ENCODE data around the gene NUP155.

Gene NUP155

GRCh38 chr5:37326536-37326935 lies 44.4 kb downstream of the NUP155 start:
- H3K4me3 ChIP-seq (ENCODE audit: low read depth, low read length), result no peak overlapping the region
- ChIA-PET POLR2A (interaction anchor here (0.8 kb wide), 1 partner anchor 9 kb away, joined by 4 read pairs; no protein-coding TSS in a partner anchor), CTCF (no interaction called here)
- peaks cover 90 to 96% of the 10 kb centered on the region in 2 experiments for H3K36me3 ChIP-seq (ENCODE audit: control insufficient read depth in 2 of 2, insufficient read depth in 1 of 2, low read length in 2 of 2)
- no peak for TF ChIP-seq SCRT1 (tag by site-specific recombination; IDR thresholded peaks at IDR 0.05; ENCODE audit: borderline replicate concordance)
- TF ChIP-seq INSM2 (tag by site-specific recombination; IDR thresholded peaks at IDR 0.05), result no peak
- no peak for TF ChIP-seq SCRT2 (tag by site-specific recombination; IDR thresholded peaks at IDR 0.05)
- H3K27ac ChIP-seq (ENCODE audit: extremely low read depth, low read depth, low read length), result no peak overlapping the region; the same call in 1 of the 2 replicates
- no peaks in the 10 kb centered on the region for H3K9me3 ChIP-seq (ENCODE audit: control insufficient read depth, insufficient read depth, low read depth, low read length)
- H3K4me1 ChIP-seq (ENCODE audit: control insufficient read depth, insufficient read depth, low read length), result no peaks in the 10 kb centered on the region

- ChIA-PET POLR2A (no interaction called here), CTCF (no interaction called here)
- no peak overlapping the region for H3K27ac ChIP-seq (ENCODE audit: extremely low read depth, low read depth, low read length)
- no peaks in the 10 kb centered on the region for H3K9me3 ChIP-seq (ENCODE audit: control insufficient read depth, insufficient read depth, low read depth, low read length)
- no peak overlapping the region for H3K4me3 ChIP-seq (ENCODE audit: low read depth, low read length)
- H3K4me1 ChIP-seq (ENCODE audit: control insufficient read depth, insufficient read depth, low read length), result no peaks in the 10 kb centered on the region
- TF ChIP-seq SP7 (tag by site-specific recombination; IDR thresholded peaks at IDR 0.05), result no peak
- no peak for TF ChIP-seq ZNF76 (tag by site-specific recombination; IDR thresholded peaks at IDR 0.05; ENCODE audit: borderline replicate concordance, low read depth)
- no peak for TF ChIP-seq ZNF311 (tag by site-specific recombination; IDR thresholded peaks at IDR 0.05; ENCODE audit: borderline replicate concordance)
- no peak for TF ChIP-seq KLF1 (tag by site-specific recombination; IDR thresholded peaks at IDR 0.05)
- no peak for TF ChIP-seq ZNF19 (tag by site-specific recombination; IDR thresholded peaks at IDR 0.05; ENCODE audit: low read depth)
- no peak for TF ChIP-seq ZNF354C (tag by site-specific recombination; IDR thresholded peaks at IDR 0.05; ENCODE audit: borderline replicate concordance, low read depth)
- no peak for TF ChIP-seq YY2 (tag by site-specific recombination; IDR thresholded peaks at IDR 0.05)
- TF ChIP-seq ZNF473 (tag by site-specific recombination; IDR thresholded peaks at IDR 0.05), result no peak
- no peak for TF ChIP-seq ZNF548 (tag by site-specific recombination; IDR thresholded peaks at IDR 0.05)
- no peak for TF ChIP-seq GLIS2 (tag by site-specific recombination; IDR thresholded peaks at IDR 0.05)
- TF ChIP-seq ZNF426 (tag by site-specific recombination; IDR thresholded peaks at IDR 0.05), result no peak
- TF ChIP-seq HOXA7 (CRISPR knock-in tag; IDR thresholded peaks at IDR 0.05; ENCODE audit: borderline replicate concordance), result no peak
- TF ChIP-seq, protein P1, sequence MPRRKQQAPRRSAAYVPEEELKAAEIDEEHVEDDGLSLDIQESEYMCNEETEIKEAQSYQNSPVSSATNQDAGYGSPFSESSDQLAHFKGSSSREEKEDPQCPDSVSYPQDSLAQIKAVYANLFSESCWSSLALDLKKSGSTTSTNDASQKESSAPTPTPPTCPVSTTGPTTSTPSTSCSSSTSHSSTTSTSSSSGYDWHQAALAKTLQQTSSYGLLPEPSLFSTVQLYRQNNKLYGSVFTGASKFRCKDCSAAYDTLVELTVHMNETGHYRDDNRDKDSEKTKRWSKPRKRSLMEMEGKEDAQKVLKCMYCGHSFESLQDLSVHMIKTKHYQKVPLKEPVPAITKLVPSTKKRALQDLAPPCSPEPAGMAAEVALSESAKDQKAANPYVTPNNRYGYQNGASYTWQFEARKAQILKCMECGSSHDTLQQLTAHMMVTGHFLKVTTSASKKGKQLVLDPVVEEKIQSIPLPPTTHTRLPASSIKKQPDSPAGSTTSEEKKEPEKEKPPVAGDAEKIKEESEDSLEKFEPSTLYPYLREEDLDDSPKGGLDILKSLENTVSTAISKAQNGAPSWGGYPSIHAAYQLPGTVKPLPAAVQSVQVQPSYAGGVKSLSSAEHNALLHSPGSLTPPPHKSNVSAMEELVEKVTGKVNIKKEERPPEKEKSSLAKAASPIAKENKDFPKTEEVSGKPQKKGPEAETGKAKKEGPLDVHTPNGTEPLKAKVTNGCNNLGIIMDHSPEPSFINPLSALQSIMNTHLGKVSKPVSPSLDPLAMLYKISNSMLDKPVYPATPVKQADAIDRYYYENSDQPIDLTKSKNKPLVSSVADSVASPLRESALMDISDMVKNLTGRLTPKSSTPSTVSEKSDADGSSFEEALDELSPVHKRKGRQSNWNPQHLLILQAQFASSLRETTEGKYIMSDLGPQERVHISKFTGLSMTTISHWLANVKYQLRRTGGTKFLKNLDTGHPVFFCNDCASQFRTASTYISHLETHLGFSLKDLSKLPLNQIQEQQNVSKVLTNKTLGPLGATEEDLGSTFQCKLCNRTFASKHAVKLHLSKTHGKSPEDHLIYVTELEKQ (tag by site-specific recombination; IDR thresholded peaks at IDR 0.05; ENCODE audit: borderline replicate concordance), result no peak
- TF ChIP-seq TRIM28 (IDR thresholded peaks at IDR 0.05; ENCODE audit: borderline replicate concordance, low read length), result no peak
- no peak for TF ChIP-seq ZNF133 (tag by site-specific recombination; IDR thresholded peaks at IDR 0.05)
- TF ChIP-seq ZNF544 (tag by site-specific recombination; IDR thresholded peaks at IDR 0.05), result no peak
- TF ChIP-seq ZNF585B (tag by site-specific recombination; IDR thresholded peaks at IDR 0.05), result no peak
- no peak for TF ChIP-seq ZNF398 (tag by site-specific recombination; IDR thresholded peaks at IDR 0.05)
- no peak for TF ChIP-seq ZNF792 (tag by site-specific recombination; IDR thresholded peaks at IDR 0.05)
- no peak for TF ChIP-seq YY1 (tag by site-specific recombination; IDR thresholded peaks at IDR 0.05)
- peaks cover 88 to 92% of the 10 kb centered on the region in 2 experiments for H3K36me3 ChIP-seq (ENCODE audit: control insufficient read depth in 2 of 2, insufficient read depth in 1 of 2, low read length in 2 of 2)
These were observed 47.3 kb downstream of the NUP155 start for GRCh38 chr5:37323607-37324006.
